HG03280 (cell line): ENCODE results near the gene RNU1-2.
"Not testable (repeated sequence)": the region's sequence is repeated elsewhere in the genome, so short reads cannot be mapped to it uniquely, and the experiment has no call there.

Experiments
- ATAC-seq: cut with Tn5 transposase; IDR thresholded peaks from one replicate; pipeline ENCODE4 v1.9.1; 2021; ENCODE audit warnings: mild to moderate bottlenecking, moderate library complexity; ENCODE audit not compliant: unreplicated experiment

RNU1-2 gene

GRCh38 chr1:16888860-16889816 lies 6.6 kb upstream of the RNU1-2 start:
- no peak for ATAC-seq

DNA sequence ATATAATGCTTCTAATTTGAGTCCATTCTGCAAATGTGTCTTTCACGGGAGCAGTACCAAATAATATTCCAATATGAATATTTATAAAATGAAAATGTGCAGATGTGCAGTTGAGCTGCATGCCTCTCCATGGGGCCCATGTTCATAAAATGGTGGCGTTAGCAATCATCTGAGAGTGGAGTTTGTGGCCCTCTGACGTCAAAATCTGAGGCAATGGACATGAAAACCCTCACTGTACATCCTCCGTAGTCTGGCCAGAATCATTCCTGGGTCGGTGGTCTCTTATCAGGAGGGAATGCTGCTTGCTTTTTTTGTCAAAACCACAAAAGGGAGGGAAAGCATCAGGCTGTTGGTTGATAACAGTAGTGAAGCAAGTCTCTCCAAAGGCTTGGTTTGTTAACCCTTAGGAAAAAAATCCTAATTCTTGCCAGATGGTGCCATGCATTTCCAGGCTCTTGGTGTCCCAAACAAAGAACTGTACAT lies 5.2 kb upstream of the RNU1-2 start:
- ATAC-seq = not testable (repeated sequence)

- ATAC-seq = not testable (repeated sequence)
Observed at GRCh38 chr1:16891057-16891456, 4.7 kb upstream of the RNU1-2 start.

GRCh38 chr1:16892978-16893525 lies 2.7 kb upstream of the RNU1-2 start:
- not testable (repeated sequence) for ATAC-seq

GRCh38 chr1:16893796-16894195 lies 2.0 kb upstream of the RNU1-2 start:
- ATAC-seq = not testable (repeated sequence)

DNA sequence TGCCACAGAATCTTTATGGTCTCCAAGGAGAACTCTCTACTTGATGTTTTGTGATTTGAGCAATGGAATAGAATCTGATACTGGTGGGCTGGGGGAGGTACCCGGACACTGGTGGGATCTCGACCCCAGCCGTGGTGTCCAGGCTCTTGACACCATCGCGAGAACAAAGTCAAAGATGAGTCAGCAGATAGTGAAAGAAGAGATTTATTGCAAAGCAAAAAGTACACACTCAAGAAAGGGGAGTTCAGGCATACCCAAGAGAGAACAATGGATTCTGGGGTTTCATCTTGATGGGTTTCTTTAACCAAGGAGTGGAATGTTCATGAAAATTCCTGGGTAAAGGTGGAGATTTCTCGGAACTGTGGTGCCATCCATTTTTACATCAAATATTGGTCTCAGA lies 1.4 kb upstream of the RNU1-2 start:
- not testable (repeated sequence) for ATAC-seq

- not testable (repeated sequence) for ATAC-seq
Observed at GRCh38 chr1:16895233-16895597, 565 bp upstream of the RNU1-2 start.

DNA sequence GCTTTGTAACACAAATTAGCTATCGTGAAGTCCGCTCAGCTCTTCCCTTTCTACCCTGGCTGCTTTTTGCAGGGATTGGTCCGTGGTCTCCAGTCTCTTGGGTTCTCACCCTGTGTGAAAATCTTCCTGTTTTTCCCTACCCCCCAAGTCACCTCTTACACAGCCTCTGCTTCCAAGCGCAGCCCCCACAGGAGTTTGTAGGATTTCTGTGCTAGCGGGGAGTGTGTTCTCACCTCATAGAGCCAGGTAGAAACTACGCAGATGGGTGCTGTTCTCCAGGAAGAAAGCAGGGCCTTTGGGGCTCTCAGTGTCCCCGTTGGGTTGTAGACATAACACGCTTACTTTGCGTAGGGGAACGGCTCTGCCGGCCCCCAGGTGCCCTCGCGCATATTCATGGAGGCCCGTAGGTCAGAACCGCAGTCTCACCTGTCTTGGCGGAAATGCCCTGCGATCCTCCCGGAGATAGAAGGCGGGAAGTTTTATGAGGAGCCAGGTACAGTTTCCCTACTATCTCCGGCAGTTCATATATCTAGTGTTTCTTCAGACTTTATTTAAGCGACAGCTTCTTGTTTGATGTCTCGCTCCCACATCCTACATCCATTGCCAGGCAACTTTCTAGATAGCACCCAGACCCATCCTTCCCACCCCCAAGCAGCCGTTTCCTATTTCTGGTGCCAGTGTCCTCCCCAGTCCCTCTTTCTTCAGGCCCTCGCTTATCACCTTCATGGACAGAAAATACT lies 706 bp downstream of the RNU1-2 start:
- ATAC-seq = peak; percentile 4

GRCh38 chr1:16897653-16898052 lies 1.9 kb downstream of the RNU1-2 start:
- ATAC-seq = not testable (repeated sequence)

DNA sequence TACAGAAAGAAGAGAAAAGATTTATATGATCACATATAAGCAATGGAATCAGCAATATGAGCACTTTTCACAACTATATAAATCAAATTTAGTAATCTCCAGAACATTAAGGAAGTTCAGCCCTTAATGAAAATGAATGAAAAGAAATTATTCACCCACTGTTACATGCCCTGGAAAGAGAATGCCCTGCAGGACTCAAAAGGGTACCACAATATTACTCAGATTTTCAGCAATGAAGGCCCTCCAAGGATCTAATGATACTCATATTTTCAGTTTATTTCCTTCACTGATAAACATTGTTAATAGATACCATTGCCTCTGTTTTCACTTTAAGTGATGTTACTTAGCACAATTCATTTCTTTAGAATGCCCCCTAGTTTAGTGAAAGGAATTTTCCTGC lies 2.5 kb downstream of the RNU1-2 start:
- not testable (repeated sequence) for ATAC-seq

- ATAC-seq = not testable (repeated sequence)
Observed at GRCh38 chr1:16899020-16899419, 3.2 kb downstream of the RNU1-2 start.

DNA sequence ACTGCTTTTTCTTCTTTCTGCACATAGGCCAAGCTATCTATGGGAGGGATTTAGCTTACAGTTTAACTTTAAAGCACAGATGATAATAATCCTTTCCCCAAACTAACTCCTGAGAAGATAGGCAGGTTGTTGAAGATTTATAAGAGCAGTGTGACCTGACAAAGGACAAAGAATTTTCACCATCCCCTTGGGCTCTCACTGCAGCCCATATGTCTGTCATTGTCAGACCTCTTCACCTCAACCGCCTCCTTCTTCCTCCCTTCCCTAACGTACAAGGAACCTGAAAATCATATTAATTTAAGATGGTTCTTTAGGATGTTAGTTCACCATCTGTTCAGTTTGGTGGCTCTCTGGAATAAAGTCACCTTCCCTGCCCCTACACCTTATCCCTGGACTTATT lies 5.0 kb downstream of the RNU1-2 start:
- no peak for ATAC-seq

- ATAC-seq = not testable (repeated sequence)
Observed at GRCh38 chr1:16901371-16901770, 5.6 kb downstream of the RNU1-2 start.

DNA sequence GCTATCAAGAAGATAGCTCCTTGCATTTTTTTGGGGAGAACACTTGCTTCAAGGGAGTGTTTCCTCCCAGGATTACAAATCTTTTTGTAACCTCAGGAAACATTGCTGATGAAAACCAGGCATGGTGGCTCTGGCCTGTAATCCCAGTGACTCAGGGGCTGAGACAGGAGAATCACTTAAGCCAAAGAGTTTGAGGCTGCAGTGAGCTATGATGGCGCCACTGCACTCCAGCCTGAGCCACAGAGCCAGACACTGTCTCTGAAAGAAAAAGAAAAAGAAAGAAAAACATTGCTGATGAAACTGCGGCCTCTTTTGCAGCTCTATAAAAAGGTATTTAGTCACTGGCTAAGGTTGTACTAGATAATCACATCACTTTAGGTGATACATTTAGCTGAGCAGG lies 7.3 kb downstream of the RNU1-2 start:
- no peak for ATAC-seq

- ATAC-seq = no peak
Observed at GRCh38 chr1:16903458-16903796, 7.6 kb downstream of the RNU1-2 start.

DNA sequence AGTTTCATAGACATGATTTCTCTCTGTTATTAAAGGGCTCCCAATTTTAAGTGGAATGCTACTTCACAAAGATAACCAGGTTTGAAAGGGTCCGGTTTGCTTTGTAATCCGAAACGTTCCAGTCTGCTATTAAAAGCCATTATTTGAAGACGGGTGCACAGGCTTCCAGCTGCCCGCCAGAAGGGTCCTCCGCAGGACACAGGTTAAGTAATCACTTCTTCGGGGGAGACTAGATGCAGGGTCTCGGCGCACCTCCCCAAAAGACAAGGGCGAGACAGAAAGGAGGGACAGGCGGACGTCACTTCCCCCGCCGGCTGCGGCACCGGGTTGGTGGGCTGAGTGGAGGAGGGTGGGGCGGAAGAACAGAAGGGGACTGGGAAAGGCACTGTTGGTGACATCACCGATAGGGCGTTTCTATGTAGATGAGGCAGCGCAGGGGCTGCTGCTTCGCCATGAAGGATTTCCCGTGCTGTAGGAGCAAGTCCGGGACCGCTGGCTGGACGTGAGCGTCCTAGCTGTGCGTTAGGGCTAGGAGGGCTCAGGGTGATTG lies 8.9 kb downstream of the RNU1-2 start:
- peak; percentile 94 for ATAC-seq

- peak; percentile 79 for ATAC-seq
Observed at GRCh38 chr1:16905110-16905867, 9.5 kb downstream of the RNU1-2 start.

DNA sequence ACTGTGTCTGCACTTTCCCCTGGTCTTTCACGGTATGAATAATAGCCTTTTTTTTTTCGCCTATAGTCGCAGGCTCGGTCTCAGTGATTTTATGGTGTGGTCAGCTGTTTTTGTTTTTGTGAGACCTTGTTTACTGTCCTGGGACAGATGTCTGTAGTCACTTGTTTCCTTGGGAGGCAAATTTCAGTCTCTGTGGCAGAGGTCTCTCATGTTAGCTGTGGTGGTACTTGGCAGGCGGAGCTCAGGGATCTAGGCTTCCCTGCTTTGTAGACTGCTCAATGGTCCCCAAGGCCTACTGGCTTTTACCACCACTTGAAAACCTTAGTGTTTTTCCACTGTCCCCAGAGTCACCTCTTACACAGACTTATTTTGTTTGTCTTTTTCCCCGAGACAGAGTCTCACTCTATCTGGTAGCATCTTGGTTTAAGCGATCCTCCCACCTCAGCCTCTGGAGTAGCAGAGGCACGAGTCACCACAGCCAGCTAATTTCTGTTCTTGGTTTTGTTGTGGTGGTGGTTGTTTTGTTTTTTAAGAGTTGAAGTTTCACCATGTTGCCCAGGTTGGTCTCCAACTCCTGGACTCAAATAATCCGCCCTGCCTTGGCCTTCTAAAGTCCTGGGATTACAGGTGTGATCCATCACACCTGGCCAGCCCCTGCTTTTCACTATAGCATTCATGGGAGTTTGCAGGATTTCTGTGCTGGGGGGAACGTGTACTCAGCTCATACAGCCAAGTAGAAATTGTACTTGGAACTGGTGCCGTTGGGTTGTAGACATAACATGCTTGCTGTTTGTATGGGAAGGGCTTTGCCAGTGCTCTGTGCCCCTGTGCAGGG lies 10.3 kb downstream of the RNU1-2 start:
- ATAC-seq = no peak

DNA sequence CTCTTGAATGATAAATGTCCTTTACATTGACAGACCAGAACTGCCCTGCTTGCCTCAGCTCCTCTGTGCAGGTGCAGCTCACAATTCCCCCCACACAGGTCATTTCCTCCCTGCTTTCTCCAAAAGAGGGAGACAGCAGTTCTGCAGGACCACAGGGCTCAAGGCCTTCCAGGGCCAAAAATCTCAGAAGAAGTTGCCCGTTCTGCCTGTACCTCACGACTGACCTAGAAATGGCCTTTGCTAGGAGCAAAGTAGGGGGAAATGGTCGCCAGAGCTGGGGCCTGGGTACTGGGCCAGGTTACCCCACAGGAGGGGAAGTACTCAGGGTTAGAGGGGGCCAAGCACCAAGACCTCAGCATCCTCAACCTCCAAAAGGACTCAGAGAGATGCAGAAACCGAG lies 11.1 kb downstream of the RNU1-2 start:
- ATAC-seq = no peak
